Neural progenitor cell (in vitro differentiated cells): Measurements from ENCODE around the gene RABEPK.

Experiments used
- EZH2 ChIP-seq: fragments of 200-600 bp; sonication (generic); IDR thresholded peaks from 2 replicates; pipeline ENCODE4 v1.6.1; 2017; ENCODE audit warnings: antibody characterized with exemption, mild to moderate bottlenecking, moderate library complexity
- TF ChIP-seq, protein P1 (sequence below): fragments of 200-600 bp; sonication (generic); IDR thresholded peaks from 2 replicates; pipeline ENCODE4 v1.5.1; 2017; ENCODE audit warnings: antibody characterized with exemption, mild to moderate bottlenecking

DNA sequence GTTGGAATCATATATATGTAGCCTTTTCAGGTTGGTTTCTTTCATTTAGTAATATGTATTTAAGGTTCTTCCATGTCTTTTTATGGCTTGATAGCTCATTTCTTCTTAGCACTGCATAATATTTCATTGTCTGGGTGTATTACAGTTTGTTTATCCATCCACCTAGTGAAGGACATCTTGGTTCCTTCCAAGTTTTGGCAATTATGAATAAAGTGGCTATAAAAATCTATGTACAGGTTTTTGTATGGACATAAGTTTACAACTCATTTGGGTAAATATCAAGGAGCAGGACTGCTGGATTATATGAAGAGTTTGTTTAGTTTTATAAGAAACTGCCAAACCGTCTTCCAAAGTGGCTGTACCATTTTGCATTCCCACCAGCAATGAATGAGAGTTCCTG lies 22.5 kb upstream of the RABEPK start:
- TF ChIP-seq EZH2, result no peak
- TF ChIP-seq, protein P1, sequence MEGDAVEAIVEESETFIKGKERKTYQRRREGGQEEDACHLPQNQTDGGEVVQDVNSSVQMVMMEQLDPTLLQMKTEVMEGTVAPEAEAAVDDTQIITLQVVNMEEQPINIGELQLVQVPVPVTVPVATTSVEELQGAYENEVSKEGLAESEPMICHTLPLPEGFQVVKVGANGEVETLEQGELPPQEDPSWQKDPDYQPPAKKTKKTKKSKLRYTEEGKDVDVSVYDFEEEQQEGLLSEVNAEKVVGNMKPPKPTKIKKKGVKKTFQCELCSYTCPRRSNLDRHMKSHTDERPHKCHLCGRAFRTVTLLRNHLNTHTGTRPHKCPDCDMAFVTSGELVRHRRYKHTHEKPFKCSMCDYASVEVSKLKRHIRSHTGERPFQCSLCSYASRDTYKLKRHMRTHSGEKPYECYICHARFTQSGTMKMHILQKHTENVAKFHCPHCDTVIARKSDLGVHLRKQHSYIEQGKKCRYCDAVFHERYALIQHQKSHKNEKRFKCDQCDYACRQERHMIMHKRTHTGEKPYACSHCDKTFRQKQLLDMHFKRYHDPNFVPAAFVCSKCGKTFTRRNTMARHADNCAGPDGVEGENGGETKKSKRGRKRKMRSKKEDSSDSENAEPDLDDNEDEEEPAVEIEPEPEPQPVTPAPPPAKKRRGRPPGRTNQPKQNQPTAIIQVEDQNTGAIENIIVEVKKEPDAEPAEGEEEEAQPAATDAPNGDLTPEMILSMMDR, result no peak
